ENCODE measurements around the gene EBLN1.
A peak's percentile ranks its signal among the peaks of the same experiment; 100 is the strongest.

Gene EBLN1

GRCh38 chr10:22250897-22251660, 33.3 kb upstream of the EBLN1 start:
- Histone ChIP-seq H3K9me2 (replicated peaks; ENCODE audit: insufficient read depth, low read length) (no peaks in the 10 kb centered on the region), H3K36me3 (replicated peaks; ENCODE audit: insufficient read depth, low read length) (no peaks in the 10 kb centered on the region), H3K27ac (ENCODE audit: low read length) (peak overlapping the region; percentile 86; the same call in 1 of the 2 replicates), H3K79me2 (ENCODE audit: low read length) (no peaks in the 10 kb centered on the region), H4K20me1 (ENCODE audit: insufficient read depth, low read length) (no peaks in the 10 kb centered on the region), H3F3A (ENCODE audit: insufficient read depth, low read length) (peaks cover 15% of the 10 kb centered on the region), H3K4me1 (ENCODE audit: low read length) (no peaks in the 10 kb centered on the region), H3K4me3 (ENCODE audit: low read length) (peak overlapping the region; percentile 85), H3K9me3 (replicated peaks; ENCODE audit: insufficient read depth, low read length) (no peaks in the 10 kb centered on the region), H3K27me3 (replicated peaks; ENCODE audit: insufficient read depth, low read length) (no peaks in the 10 kb centered on the region), H2AFZ (ENCODE audit: low read length) (peak overlapping the region; percentile 91), H3K4me2 (ENCODE audit: low read depth, low read length) (peak overlapping the region; percentile 72), H3K9ac (ENCODE audit: low read length) (peak overlapping the region; percentile 87)
- TF ChIP-seq EZH2 (optimal IDR thresholded peaks at IDR 0.05; ENCODE audit: low read depth, low read length) = no peak
- DNase-seq = no peak

- no peak overlapping the region for H3K27ac ChIP-seq (ENCODE audit: low read length)
- H3K9me2 ChIP-seq (replicated peaks; ENCODE audit: insufficient read depth, low read length) = no peaks in the 10 kb centered on the region
- no peaks in the 10 kb centered on the region for H3K36me3 ChIP-seq (replicated peaks; ENCODE audit: insufficient read depth, low read length)
- peaks cover 7% of the 10 kb centered on the region; the same call in 1 of the 2 replicates for H3F3A ChIP-seq (ENCODE audit: insufficient read depth, low read length)
- TF ChIP-seq EZH2phosphoT487 (IDR thresholded peaks at IDR 0.05; ENCODE audit: low read length) (no peak), EZH2 (optimal IDR thresholded peaks at IDR 0.05; ENCODE audit: low read depth, low read length) (no peak), CTCF (IDR thresholded peaks at IDR 0.05; ENCODE audit: low read length) (no peak)
- DNase-seq = no peak
- H3K9me3 ChIP-seq (replicated peaks; ENCODE audit: insufficient read depth, low read length) = no peaks in the 10 kb centered on the region
- no peaks in the 10 kb centered on the region for H3K27me3 ChIP-seq (replicated peaks; ENCODE audit: insufficient read depth, low read length)
- no peak overlapping the region for H3K4me3 ChIP-seq (ENCODE audit: low read length)
- H3K4me1 ChIP-seq (ENCODE audit: low read length) = no peaks in the 10 kb centered on the region
- no peaks in the 10 kb centered on the region for H4K20me1 ChIP-seq (ENCODE audit: insufficient read depth, low read length)
- H3K79me2 ChIP-seq (ENCODE audit: low read length) = no peaks in the 10 kb centered on the region
- H3K9ac ChIP-seq (ENCODE audit: low read length) = no peak overlapping the region
- H2AFZ ChIP-seq (ENCODE audit: low read length) = no peak overlapping the region
- no peak overlapping the region for H3K4me2 ChIP-seq (ENCODE audit: low read depth, low read length)
Observed at GRCh38 chr10:22247636-22248035, 29.8 kb upstream of the EBLN1 start.

GRCh38 chr10:22246680-22247391, 29.0 kb upstream of the EBLN1 start:
- no peak for DNase-seq
- Histone ChIP-seq H3K4me2 (ENCODE audit: low read depth, low read length) (no peak overlapping the region), H3K4me1 (ENCODE audit: low read length) (no peaks in the 10 kb centered on the region), H3K9me2 (replicated peaks; ENCODE audit: insufficient read depth, low read length) (no peaks in the 10 kb centered on the region), H3F3A (ENCODE audit: insufficient read depth, low read length) (peaks cover 3% of the 10 kb centered on the region; the same call in 1 of the 2 replicates), H3K4me3 (ENCODE audit: low read length) (no peak overlapping the region), H3K27ac (ENCODE audit: low read length) (no peak overlapping the region), H3K27me3 (replicated peaks; ENCODE audit: insufficient read depth, low read length) (no peaks in the 10 kb centered on the region), H3K9me3 (replicated peaks; ENCODE audit: insufficient read depth, low read length) (no peaks in the 10 kb centered on the region), H4K20me1 (ENCODE audit: insufficient read depth, low read length) (no peaks in the 10 kb centered on the region), H3K79me2 (ENCODE audit: low read length) (no peaks in the 10 kb centered on the region), H3K36me3 (replicated peaks; ENCODE audit: insufficient read depth, low read length) (no peaks in the 10 kb centered on the region), H3K9ac (ENCODE audit: low read length) (no peak overlapping the region), H2AFZ (ENCODE audit: low read length) (no peak overlapping the region)
- TF ChIP-seq EZH2 (optimal IDR thresholded peaks at IDR 0.05; ENCODE audit: low read depth, low read length) (no peak), EZH2phosphoT487 (IDR thresholded peaks at IDR 0.05; ENCODE audit: low read length) (no peak), CTCF (IDR thresholded peaks at IDR 0.05; ENCODE audit: low read length) (no peak)
